Kidney capillary endothelial cell (primary cell): ENCODE results near the gene UFD1.
"Not testable (repeated sequence)": the region's sequence is repeated elsewhere in the genome, so short reads cannot be mapped to it uniquely, and the experiment has no call there.

Source experiments
- DNase-seq: peaks from one replicate; pipeline ENCODE4 v3.0.0-alpha.2; 2018; ENCODE audit warnings: low spot score

The UFD1 gene

DNA sequence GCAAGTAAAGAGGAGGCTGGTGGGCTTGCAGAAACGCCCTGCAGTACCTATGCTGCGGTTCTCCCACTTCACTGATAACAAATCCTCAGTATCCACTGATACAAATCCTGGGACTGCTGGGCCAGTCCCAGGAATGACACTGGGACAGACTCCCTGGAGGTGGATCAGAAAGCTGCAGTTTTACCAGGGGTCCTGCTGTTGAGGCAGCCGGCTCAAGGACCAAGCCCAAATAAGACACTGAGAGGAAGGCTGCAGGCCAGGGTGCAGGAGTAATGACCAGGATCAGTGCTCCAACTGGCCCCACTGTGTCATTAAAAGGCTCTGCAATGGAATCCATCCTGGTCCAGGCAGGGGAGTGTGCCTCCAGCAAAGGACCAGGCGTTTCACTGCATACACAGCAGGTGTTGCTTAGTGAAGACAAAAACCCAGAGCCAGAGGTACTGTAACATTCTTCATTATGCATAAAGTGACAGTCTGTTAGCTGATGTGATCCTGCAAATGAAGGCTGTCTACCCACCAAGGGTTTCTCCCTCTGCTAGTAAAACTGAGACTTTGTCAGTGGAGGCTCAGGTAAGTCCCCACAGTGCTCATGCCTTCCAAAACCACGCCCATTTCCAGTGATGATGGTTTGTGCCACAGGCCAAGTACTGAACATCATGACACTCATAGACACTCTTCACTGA lies 30.1 kb downstream of the UFD1 start:
- no peak for DNase-seq

DNA sequence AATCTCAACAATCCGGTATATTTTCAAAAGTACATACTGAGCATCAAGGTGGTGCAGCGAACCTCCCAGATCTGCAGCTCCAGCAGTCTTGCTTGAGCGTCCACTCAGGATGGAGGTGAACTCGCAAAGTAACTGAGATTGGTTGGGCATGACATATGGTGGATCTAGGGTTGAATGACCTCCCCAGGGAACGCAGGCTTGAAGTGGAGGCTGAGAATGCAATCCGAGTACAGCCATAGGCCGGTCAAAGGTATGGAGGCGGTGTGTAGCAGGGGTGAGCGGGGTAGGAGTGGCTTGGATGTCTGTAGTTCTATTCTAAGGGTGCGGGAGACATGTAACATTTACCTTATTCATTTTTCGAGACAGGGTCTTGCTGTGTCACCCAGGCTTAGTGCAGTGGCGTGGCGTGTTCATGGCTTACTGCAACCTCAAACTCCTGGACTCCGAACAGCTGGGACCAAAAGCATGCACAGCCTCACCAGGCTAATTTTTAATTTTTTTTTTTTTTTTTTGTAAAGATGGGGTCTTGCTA lies 30.9 kb downstream of the UFD1 start:
- DNase-seq, result peak; percentile 28

DNA sequence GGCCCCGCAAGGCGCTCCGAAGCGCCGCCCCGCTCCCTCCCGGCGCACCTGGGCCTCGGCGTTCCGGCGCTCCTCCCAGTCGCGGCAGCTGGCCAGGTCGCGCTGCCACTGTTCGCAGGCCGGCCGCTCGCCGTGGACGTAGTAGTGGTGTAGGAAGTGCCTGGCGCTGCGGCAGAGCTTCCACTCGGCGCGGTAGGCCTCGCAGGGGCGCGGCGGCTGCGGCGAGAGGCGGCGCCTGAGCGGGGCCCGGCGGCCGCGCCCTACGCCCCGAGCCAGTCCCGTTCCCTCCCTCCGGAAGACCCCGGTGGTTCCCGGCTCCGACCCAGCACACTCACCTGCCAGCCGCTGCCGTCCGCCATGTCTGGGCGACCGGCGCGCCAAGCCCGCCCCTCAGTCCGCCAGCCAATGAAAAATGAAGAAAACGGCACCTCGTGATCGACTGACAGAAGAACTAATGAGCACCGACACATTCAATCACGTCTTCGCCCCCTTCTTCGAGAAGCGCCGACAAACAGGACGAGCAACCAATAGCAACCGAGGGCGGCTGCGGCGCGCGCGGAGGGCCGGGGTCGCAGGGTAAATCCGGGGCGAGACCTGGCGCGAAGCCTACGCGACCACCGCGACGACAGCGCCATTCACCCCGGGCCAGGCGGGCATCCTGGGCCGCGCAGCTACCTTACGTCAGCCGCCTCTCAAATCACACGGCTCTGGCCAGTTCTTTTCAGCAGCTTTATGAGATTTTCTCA lies 31.5 kb downstream of the UFD1 start, which contains the start of gene C22orf39:
Gene C22orf39 (minus strand): TSS at position 382 of the 746 bp plus-strand sequence. CDS start 23 bp downstream, at position 359.
- peak; percentile 92 for DNase-seq

DNA sequence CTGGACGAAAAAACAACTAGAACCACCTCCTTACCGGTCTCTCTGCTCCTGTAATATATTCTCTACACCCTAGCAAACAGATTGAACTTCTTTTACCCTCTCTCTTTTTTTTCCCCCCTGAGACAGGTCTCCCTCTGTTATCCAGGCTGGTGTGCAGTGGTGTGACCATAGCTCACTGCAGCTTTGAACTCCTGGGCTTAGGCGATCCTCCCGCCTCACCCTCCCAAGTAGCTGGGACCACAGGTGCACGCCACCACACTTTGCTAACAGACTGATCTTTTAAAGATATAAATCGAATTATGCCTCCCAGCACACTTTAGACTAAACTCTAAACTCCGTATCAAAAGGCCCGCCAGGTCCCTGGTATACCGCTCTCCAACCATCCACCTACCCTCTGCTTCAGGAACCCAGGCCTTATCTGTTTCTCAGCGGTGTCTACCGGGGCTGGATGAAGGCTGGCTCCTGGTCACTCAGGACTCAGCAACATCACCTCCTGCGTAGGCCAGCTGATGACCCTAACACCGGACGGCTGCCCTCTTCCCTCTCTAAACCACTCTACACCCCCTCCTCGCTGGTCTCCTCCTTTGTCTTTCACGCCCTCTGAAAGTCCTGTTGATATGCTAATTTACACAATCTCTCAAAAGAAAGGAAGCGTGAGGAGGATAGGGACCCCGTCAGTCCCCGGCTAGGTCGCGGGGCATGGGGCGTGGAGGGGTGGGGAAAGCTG lies 32.2 kb downstream of the UFD1 start:
- DNase-seq, result peak; percentile 16

DNA sequence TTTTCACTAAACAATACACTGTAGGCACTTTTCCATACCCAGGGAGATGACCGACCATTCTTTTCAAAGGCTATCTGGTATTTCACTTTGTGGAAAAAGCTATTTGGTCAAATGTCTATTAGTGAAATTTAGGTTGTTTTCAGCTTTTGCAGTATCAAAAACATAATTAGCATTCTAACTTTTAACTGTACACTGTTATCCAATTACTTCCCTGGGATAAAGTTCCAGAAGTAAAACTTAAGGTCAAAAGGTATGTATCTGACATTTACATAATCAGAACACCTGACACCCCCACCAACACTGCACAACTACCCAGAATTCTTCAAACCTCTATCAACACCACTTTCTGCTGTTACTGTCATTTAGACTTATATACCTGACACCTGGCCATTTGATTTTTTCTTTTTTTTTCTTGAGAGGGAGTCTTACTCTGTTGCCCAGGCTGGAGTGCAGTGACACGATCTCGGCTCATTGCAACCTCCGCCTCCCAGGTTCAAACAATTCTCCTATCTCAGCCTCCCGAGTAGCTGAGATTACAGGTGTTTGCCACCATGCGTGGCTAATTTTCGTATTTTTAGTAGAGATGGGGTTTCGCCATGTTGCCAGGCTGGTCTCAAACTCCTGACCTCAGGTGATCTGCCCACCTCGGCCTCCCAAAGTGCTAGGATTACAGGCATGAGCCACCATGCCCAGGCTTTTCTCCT lies 33.6 kb downstream of the UFD1 start:
- DNase-seq, result not testable (repeated sequence)

DNA sequence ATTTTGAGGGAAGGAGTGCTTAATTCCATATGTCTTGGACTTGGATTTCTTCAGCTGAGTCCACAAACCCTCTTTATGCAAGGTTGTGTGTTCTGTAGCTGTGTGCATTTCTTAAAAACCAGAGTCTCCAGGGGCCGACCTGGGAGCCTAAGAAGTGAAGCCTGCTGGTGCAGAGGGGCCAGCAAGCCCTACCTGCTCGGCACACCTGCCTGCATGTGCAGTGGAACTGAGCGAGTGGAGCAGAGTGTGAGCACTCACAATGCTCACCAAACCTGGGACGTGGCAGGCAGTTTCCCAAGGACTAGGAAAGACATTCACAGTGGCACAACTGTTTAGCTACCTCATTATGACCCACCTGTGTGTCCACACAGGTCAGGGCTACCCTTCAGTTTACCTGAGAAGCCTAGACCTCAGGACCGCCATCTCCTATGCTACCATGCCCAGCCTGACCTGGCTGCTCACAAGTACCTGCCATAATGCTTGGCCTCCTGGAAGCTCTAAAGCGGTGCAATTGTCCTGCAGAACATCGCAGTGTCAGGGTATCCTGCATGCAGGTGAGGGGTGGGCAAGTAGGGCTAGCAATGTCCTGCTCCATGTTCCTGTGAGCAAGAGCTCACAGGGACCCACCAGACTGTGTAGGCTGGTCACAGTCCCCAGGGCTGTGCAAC lies 35.3 kb downstream of the UFD1 start:
- no peak for DNase-seq

DNA sequence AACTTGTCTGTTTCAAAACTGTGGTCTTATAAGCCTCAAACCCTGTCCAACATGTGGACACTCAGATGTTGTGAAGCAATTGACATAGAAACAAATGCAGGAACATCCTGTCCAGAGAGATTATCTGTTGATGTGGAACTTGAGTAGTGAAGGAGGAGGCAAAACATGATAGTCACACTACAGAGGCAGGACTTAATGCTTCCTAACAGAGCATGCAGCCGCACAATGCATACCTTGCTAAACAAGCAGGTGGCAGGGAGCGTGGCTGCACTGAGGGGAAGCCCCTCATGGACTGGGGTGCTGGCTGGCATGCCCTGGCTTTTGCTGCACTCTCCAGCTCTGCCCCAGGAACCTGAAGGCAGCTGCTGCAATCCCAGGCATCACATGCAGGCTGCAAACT lies 36.8 kb downstream of the UFD1 start:
- no peak for DNase-seq

DNA sequence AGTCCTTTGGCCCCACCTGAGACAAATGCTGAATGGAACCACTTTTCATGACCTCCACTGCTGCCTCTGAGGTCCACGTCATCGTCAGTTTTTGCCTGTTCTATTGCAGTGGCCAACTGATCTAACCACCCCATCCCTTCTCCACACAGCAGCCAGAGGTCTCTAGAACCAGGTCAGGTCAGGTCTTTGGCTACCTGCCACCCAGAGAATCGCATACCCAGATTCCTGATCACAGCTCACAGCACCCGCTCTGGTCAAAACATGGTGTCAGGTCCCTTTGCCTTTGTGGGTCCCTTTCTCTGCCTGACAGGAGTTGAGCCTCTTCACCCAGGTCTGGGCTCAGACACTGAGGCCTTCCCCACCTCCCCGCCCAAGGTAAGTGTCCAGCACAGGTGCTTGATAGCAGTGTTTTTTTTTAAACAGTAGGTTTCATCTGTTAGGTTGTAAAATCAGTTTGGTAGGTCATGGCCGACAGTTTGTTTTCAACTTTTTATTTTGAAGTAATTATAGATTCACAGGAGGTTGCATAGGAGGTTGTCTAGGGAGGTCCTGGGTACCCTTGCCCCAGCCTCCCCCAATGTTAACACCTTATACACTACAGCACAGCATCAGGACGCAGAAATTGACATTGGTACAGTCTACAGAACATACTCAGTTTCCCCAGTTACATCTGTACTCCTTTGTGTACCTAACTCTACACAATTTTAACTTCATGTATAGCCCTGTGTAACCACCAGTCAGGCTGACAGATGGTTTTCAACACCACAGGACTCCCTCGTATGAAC lies 38.4 kb downstream of the UFD1 start:
- DNase-seq, result no peak

DNA sequence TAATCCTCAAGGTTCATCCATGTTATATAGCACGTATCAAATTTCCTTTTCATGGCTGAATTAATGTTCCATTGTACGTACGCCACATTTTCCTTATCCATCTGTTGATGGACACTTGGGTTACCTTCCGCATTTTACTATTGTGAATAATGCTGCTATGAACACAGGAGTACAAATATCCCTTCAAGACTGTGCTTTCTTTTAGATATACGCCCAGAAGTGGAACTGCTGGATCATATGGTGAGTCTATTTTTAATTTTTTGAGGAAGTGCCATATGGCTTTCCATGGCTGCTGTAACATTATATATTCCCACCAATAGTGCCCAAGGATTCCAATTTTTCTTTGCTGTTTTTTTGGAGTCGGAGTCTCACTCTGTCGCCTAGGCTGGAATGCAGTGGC lies 40.7 kb downstream of the UFD1 start:
- no peak for DNase-seq

DNA sequence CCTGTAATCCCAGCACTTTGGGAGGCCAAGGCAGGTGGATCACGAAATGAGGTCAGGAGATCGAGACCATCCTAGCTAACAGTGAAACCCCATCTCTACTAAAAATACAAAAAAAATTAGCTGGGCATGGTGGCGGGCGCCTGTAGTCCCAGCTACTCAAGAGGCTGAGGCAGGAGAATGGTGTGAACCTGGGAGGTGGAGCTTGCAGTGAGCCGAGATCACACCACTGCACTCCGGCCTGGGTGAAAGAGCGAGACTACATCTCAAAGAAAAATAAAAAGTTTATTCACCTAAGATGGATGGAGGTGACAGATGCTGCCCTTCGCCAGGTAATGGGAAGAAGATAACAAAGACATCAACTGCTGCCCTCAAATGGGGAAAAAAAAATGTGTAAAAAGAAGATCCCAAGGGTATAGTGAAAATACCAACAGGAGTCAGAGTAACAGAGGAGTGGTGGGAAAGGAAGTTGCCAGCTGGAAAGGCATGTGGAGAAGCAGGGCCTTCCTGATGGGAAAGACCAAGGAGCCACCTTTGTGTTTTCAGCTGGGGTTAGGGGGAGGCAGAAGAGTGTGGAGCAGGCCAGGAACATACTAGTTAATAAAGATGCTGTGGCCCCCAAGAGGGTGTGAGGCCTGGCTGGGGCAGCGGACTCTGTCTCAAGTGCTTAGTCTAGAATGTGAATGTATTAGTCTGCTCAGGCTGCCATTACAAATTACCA lies 42.4 kb downstream of the UFD1 start:
- not testable (repeated sequence) for DNase-seq

DNA sequence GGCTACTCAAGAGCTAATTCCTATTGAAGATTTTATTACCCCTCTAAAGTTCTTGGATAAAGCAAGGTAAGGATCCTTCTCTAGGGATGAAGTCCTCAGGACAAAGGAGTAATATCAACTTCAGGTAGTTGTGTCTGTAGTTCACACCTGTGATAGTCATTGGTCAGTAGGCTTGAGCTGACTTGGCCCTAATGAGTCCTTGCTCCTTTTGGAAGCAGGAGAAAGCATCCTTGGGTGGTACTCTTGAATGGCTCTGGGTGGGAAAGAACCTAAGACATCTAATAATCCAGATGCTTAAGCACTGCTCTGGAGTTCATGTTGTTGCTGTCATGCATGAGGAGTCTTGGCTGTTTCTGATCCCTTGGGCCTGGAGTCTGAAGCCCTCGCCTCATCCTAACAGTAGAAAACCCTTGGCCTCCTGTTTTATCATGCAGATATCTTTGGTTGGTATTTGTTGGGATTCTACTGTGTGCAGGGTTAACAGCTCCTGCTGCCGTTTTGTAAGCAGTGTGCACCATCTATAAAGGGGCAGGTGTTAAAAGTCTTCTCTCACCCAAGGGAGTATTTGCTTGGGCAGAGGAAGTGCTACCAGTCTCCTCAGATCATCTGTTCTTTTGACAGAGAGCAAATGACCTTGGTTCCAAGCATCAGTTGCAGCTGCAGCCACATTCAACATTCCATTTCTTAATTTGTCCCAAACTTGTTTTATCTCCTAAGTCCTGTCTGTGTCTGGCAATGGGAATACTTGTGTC lies 44.0 kb downstream of the UFD1 start:
- no peak for DNase-seq

DNA sequence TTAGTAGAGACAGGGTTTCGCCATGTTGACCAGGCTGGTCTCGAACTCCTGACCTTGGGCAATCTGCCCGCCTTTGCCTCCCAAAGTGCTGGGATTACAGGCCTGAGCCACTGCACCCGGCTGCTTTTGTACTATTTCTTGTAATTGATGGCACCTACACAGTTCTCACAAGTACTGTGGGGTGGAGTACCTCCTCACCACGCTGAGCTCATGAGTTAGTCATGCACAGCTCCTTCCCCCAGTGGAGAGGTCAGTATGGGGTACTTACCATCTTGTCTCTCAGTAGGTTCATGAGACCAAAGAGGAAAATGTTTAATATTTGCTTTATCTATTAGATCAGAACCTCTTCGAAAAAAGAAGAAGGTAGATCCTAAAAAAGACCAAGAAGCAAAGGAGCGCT lies 44.6 kb downstream of the UFD1 start:
- no peak for DNase-seq

DNA sequence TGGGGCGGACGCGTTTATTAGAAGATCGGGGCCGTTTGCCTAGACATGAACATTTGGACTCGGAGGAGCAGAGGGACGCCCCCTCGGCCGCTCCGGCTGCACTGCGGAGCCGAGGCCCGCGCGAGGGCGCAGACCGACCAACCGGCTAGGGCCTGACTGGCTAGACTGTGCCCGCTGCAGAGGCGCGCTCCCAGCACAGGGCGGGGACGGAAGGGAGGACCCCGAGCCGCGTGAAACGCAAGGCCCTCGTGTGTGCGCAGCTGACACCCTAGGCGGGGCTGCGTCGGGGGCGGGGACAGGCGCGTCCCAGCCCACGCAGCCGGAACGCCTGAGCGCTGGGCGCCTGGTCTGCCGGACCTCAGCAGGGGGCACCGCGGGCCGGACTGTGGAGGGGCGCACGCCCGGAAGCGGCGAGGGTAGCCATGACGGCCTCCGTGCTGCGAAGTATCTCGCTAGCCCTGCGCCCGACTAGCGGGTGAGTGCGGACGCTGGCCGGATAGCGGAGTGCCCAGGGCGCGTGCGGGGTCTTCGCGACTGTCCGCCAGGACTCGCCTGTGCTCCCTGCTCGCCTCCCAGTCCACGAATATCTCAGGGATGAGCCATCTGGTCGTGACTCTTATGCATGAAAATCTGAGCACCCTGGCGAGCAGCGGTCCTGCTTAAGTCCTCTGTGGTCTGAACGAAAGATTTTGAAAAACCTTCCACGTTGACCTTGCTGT lies 46.7 kb downstream of the UFD1 start, which contains the start of gene MRPL40:
Gene MRPL40 (plus strand): TSS at position 413 of the 719 bp plus-strand sequence. CDS start 10 bp downstream, at position 423.
- DNase-seq, result peak; percentile 90

DNA sequence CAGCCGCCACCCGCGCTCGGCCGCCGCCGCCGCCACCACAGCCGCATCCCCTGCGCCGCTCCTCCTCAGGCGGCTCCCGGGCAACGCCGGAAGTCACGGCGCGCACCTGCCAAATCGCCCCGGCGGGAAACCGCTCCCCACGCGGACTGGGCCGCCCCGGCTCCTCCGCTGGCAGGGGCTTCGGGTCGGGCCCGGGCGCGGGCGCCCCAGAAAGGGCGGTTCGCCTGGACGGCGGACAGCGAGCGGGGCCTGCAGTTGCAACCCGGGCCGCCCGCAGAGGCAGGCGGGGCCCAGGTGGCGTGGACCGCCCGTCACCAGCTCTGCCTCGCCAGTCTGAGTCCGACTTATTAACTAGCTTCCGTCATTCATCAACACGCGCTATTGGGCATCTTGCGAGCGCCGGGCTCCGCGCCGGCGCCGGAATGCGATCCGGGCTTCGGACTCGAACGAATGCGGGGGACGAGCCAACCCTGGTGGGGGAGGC lies 47.3 kb downstream of the UFD1 start, which contains the start of gene HIRA:
Gene HIRA (minus strand): TSS at position 85 of the 484 bp plus-strand sequence. CDS start 257 bp downstream, outside the sequence.
- peak; percentile 53 for DNase-seq

DNA sequence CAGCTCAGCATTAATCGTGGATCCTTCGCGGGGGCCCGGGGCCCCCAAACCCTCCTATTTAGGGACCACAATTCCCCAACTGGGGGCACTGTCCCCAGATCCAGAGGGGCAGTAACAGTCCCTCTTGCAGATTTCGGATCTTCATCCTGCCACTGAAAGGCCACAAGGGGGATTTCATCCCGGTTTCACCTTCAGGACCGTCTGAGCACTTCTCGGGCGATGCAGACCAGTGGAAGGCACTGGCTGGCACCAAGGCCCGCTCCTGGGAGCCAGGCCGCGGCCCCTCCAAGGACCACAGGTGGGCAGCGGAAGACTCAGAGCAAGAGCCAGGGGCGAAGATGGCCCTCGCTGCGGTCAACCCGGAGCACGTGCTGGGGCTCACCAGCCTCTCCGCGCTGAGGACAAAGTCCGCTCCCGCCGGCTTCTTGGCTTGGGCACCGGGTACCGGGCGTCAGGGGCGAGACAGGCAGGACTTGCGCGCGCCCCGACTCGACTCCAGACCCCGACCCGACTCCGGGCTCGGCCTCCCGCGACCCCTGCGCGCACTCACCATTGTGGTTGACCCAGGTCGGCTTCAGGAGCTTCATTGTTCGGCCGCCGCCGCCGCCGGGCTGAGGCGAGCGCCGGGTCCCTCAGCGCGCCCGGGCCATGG lies 48.0 kb downstream of the UFD1 start:
- no peak for DNase-seq

DNA sequence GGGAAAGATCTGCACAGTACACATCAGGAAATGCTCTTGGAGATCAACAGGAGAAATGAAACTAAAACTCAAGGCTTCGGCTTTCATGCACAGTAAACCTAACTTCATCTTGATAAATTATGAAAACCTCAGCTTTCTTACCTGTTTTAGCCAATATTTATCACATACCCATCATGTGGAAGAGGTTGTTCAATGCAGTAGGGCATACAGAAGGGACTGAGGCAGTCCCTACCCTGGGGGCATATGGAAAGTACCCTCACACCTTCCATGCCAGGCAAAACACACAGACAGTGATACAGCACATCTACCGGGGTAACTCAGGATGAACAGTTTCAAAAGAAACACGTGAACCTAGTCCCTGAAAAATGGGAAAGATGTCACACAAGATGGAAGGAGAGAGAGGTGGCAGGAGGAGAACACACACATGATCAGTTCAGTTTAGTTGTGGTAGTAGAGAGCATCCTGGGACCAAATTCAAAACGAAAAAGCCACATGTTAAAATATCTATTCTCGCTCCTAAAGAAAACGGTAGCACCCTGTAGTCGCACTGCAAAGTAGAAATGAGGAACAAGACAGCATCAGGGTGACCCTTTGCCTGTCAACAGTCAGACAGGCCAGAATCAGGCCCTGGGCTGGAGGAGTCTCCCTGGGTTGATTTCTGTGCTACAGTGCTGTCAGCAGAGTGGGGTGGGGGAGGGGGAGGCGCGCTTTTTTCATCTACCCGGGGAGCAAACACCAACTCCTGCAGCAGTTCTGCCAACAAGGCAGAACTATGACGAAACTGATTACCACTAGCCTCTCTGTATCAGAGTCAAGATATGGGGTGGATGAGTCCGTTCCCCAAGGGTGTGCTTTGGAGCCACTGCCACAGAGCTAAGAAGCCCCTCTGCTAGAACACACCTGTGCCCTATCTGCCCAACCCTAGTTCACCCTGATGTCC lies 48.8 kb downstream of the UFD1 start:
- no peak for DNase-seq

DNA sequence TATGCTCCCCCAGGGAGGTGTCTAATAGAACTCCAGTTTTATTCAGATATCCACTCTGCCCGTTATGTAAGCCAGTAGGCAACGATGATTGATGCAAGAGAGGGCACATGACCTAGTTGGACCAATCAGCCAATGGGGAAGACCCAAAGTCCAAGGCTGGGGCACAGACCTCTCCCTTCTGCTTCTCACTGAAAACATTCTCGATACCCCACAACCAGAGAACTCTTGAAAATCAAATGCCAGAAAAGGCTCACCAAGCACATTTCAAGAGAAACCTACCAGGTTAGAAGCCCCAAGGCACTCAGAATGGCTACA lies 54.9 kb downstream of the UFD1 start:
- DNase-seq, result no peak
